Mucosa of gallbladder (tissue), 1 donor: Measurements from ENCODE around the gene HECTD4. TPM values are rescaled to one million over a fixed set of nuclear protein-coding genes. Genes with fewer than 3 reads are reported as not detected.
A peak's percentile ranks its signal among the peaks of the same experiment; 100 is the strongest.
"Not testable (repeated sequence)": the region's sequence is repeated elsewhere in the genome, so short reads cannot be mapped to it uniquely, and the experiment has no call there.

Experiments used
- DNase-seq: peaks from one replicate; pipeline ENCODE4 v3.0.0-alpha.2; 2020; ENCODE audit warnings: low spot score
- total RNA-seq: library from RNA; stranded (reverse); gene quantifications from one replicate; pipeline ENCODE4 v1.2.1, GENCODE V29; 2021
- donor health status: DM: no; HTN: no; CAD: no.

Gene HECTD4
- total RNA-seq, 1 donor from 2014 or later = 49.1 TPM

DNA sequence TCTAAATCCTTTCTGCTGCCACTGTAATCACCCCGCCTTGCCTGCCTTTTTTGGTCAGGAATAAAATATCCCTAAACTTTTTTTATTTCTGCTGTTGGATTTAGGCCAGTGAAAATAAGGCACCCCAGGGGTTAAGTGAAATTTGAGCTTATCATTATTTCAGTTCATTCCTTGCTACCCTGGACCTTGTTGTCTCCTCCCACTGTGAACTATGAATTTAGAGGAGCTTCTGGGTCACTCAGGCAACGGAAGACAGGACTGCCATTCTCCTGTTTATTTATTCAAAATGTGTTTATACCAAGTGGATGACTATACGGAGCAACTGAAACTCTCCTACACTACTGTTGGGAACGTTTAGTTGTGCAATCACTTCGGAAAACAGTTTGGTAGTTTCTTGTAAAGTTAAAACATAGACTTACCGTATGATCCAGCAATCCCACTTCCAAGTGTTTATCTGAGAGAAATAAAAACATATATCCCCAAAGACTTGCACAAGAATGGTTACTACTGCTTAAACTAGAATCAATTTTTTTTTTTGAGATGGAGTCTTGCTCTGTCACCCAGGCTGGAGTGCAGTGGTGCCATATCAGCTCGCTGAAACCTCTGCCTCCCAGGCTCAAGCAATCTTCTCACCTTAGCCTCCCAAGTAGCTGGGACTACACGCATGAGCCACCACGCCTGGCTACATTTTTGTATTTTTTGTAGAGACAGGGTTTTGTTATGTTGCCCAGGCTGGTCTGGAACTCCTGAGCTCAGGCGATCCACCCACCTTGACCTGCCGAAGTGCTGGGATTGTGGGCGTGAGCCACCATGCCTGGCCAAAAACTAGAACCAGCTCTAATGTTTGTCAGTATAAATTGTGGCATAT lies 259.2 kb downstream of the HECTD4 start:
- DNase-seq = no peak

DNA sequence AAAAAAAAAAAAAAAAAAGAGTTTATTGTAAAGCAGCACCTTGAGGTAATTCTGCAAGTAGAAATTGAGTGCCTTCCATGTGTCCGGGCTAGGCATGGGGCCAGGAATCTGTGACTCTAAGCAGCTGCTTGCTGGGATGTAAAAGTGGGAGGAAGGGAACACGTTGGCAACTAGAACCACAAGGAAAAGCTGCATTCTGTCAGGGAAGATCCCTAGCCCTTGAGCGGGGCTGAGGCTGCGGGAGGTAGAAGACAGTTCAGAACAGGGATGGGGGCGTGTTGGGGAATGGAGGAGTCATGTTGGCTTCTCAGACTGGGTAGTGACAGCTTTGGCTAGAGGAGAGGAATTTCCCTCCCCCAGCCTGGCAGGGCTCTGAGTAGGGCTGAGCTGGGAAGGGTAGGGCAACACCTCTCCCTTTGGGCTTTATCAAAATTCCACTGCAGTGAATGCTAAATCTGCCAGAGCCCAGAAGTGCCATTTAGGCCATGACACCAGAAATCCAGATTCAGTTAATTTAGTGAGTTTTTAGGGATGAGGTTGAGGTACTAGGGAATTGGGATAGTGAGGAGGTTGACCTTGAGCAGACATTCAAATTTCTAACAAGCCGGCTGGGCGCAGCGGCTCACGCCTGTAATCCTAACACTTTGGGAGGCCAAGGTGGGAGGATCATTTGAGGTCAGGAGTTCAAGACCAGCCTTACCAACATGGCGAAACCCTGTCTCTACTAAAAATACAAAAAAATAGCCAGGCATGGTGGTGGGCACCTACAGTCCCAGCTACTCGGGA lies 260.3 kb downstream of the HECTD4 start:
- peak; percentile 43 for DNase-seq

DNA sequence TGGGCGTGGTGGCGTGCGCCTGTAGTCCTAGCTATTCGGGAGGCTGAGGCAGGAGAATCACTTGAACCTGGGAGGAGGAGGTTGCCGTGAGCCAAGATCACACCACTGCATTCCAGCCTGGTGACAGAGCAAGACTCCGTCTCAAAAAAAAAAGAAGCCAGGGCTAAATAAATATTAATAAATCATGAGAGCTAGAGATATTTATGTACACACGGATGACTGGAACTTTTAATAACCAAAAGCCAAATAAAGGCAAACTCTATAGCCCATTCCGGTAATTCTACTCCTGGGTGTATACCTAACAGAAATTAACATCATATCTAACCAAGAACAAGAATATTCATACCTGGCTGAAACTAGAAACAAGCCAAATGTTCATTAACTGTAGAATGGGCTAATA lies 264.5 kb downstream of the HECTD4 start:
- no peak for DNase-seq

DNA sequence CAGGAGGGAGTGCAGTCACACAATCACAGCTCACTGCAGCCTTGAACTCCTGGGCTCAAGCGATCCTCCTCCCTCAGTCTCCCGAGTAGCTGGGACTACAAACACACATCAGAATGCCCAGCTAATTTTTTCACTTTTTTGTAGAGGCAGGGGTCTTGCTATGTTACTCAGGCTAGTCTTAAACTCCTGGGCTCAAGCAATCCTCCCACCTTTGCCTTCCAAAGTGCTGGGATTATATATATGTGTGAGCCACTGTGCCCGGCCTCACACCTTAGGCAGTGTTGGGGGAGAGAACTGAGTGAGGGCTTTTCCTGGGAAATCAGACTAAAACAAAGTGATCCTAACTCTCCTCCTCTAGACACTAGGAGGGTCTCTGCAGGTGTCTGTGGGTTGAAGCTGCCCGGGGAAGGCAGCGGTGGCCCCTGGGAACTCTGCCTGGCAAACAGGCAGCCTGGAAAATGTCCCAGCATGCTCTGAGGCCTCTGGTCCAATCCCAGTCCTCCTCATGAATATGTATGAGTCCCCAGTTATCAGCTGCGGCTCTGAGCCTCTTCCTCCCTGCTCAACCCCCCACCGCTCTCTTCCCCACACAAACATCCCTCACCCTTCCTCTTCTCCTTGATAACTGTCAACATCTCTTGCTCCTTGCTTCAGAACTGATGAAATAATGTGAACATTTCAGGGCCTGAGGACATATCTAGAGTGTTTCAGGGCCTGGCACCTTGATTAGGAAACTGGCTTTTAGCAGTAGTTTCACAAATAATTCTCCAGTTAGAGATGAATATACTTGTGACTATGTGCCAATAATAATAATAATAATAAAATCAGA lies 265.8 kb downstream of the HECTD4 start:
- DNase-seq = peak; percentile 64

DNA sequence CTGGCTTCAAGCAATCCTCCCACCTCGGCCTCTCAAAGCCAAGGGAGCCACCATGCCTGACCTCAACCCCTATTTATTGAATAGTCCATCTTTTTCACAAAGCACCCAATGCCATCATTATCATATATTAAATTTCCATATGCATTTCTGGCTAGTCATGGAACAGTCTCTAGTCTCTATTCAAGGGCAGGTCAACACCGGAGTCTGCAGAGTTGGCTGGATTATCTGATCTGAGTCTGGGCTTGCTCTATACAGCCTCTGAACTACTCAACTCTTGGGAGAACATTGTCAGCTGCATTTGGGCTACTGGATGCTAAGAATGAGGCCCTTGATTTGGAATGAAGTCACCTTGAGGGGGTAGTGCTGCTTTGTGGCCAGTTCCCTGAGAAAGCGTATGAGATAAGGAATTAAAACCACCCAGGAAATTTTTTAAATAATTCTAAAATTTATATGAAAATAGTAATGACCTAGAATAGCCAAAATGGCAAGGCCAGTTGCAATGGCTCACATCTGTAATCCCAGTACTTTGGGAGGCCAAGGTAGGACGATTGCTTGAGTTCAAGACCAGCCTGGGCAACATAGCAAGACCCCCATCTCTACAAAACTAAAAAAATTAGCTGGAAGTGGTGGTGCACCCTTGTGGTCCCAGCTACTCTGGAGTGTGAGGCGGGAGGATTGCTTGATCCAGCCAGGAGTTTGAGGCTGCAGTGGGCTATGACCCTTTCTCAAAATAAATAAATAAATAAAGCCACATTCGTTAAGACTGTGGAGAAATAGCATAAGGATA lies 266.8 kb downstream of the HECTD4 start:
- no peak for DNase-seq

DNA sequence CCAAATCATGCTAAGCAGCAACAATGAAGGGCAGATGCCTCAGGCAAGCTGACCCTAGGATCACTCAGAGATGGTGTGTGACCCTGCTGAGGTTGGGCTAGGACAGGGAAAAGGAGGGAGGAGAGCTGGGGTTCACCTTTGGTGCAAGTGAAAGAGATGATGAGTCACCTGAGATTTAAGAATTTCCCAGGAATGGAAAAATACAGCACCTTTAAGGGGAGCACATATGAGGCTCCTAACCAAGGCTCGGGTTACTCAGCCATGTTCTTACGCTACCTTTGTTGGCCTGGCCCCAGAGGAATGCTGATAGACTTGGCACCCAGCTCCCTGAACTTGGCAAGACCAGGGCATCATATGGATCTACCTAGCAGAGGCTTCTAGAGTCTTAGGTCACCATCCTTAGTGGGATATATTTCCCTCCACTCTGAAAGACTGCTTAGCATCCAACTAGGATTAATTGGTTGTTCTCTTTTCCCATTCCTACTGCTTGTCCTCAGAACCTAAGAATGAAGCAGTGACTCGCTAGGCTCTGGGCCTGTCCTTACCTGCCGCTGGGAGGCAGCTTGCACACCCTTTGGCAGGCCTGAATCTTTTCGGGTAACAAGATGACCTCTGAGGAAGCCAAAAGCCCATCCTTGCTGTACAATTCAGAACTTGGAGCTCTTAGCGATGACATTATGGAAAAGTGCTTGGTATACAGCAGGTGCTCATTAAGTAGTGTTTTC lies 269.7 kb downstream of the HECTD4 start:
- DNase-seq = no peak

DNA sequence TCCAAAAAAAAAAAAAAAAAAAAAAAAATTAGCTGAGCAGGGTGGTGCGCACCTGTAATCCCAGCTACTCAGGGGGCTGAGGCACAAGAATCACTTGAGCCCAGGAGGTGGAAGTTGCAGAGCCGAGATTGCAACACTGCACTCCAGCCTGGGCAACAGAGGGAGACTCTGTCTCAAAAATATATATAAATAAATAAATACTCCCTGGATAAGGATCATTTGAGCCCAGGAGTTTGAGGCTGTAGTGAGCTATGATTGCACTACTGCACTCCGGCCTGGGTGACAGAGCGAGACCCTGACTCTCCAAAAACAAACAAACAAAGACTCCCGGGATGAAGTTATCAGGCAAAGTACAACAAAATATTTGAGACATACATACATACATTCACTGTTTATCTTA lies 270.3 kb downstream of the HECTD4 start:
- no peak for DNase-seq

DNA sequence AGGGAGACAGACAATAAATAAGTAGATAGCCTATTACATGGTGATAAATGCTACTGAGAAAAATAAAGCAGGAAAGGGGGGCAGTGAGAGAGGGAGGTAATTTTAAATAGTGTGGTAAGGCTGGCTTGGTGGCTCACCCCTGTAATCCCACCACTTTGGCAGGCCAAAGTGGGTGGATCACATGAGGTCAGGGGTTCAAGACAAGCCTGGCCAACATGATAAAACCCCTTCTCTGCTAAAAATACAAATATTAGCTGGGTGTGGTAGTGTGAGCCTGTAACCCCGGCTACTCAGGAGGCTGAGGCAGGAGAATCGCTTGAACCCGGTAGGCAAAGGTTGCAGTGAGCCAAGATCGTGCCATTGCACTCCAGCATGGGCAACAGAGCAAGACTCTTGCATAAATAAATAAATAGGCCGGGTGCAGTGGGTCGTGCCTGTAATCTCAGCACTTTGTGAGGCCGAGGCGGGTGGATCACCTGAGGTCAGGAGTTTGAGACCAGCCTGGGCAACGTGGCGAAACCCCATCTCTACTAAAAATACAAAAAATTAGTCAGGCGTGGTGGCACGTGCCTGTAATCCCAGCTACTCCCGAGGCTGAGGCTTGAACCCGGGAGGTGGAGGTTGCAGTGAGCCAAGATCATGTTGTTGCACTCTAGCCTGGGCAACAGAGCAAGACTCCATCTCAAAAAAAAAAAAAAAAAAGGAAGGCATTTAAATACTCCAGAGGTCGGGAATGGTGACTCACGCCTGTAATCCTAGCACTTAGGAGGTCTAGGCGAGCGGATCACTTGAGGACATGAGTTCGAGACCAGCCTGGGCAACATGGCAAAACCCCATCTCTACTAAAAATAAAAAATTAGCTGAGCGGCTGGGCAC lies 271.2 kb downstream of the HECTD4 start:
- DNase-seq = not testable (repeated sequence)

Other genes starting within 250 kb of the HECTD4 start
- 769 TPM for gene RPL6, start 27.2 kb upstream of the HECTD4 start, total RNA-seq
- gene PTPN11, start 36.5 kb upstream of the HECTD4 start, total RNA-seq = 96.8 TPM